Measurements from ENCODE around the gene SF3A2. TPM values are rescaled to one million over a fixed set of nuclear protein-coding genes. Genes with fewer than 3 reads are reported as not detected.

Gene SF3A2
- total RNA-seq, 5 donors from 2014 or later (not counting 1 experiment from before 2014, with no cell fraction given), result 130 to 172 (median 161) TPM

DNA sequence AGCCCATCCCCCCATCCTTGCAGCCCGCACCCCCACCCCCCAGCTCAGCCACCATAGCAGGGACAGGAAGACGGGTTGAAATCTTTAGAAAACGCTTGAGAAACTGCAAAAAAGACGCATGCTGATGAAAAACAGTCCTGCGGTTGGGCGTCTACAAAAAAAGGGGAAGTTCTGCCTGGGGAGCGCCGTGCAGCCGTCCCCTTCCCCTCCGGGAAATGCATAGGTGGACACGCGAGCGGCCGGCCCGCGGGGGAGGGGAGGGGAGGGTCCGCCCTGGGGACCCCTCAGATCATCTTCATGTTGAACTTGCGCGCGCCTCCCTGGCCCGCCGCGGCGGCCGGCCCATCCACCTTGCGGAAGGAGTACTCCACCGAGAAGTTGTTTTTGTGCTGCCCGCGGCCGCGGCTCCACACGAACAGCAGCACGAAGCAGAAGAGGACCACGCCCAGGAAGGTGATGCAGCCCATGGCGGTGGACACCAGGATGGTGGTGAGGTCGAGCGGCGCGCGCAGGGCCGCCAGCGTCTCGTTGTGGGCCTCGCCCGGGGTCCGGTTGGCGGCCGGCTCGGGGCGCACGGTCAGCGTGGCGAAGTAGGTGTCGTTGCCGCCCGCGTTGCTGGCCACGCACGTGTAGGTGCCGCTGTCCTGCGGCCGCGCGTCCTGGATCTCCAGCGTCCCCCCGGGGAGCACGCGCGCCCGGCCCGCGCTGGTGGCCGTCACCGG, 53.3 kb downstream of the SF3A2 start:
- DNase-seq (peak; percentile 34 to 78 (median 58)), ATAC-seq (replicated peaks in 1 of 4) (peak; percentile 60 to 87 (median 84))
- no peaks in the 10 kb centered on the region for H3K36me3 ChIP-seq (ENCODE audit: control insufficient read depth in 2 of 2, extremely low read depth in 1 of 2, insufficient read depth in 1 of 2, low read length in 1 of 2)
- ChIA-PET POLR2A (no interaction called here), CTCF (no interaction called here)
- under 1% methylated on average over 69 of the region's 74 CpGs for WGBS (ENCODE audit: insufficient coverage)
- peaks cover 7 to 42% of the 10 kb centered on the region in 2 experiments for H3K4me1 ChIP-seq (ENCODE audit: control insufficient read depth in 1 of 2, extremely low read depth in 1 of 2, insufficient read depth in 2 of 2, low read length in 2 of 2)
- no peaks in the 10 kb centered on the region for H3K27me3 Mint-ChIP-seq
- peaks cover 8% of the 10 kb centered on the region for H3K36me3 Mint-ChIP-seq
- no peaks in the 10 kb centered on the region for H3K9me3 ChIP-seq
- peaks cover 0 to 6% of the 10 kb centered on the region in 2 experiments for H3K27me3 ChIP-seq (replicated peaks in 1 of 2; ENCODE audit: control insufficient read depth in 2 of 2, extremely low read depth in 1 of 2, insufficient read depth in 2 of 2, low read length in 1 of 2)
- no peaks in the 10 kb centered on the region for H3K9me3 Mint-ChIP-seq
- H3K4me1 Mint-ChIP-seq, result peaks cover 26 to 37% (median 30%) of the 10 kb centered on the region in 3 donors
- H3K4me3 Mint-ChIP-seq, result peak overlapping the region; percentile 87 to 93 (median 87)
- H3K27ac Mint-ChIP-seq, result peak overlapping the region; percentile 91 to 95
- peak overlapping the region; percentile 71 to 77 for H3K4me3 ChIP-seq (ENCODE audit: control insufficient read depth in 1 of 2, extremely low read depth in 1 of 2, low read length in 1 of 2)
- peak overlapping the region; percentile 45 for H3K27ac ChIP-seq (ENCODE audit: low read length)

DNA sequence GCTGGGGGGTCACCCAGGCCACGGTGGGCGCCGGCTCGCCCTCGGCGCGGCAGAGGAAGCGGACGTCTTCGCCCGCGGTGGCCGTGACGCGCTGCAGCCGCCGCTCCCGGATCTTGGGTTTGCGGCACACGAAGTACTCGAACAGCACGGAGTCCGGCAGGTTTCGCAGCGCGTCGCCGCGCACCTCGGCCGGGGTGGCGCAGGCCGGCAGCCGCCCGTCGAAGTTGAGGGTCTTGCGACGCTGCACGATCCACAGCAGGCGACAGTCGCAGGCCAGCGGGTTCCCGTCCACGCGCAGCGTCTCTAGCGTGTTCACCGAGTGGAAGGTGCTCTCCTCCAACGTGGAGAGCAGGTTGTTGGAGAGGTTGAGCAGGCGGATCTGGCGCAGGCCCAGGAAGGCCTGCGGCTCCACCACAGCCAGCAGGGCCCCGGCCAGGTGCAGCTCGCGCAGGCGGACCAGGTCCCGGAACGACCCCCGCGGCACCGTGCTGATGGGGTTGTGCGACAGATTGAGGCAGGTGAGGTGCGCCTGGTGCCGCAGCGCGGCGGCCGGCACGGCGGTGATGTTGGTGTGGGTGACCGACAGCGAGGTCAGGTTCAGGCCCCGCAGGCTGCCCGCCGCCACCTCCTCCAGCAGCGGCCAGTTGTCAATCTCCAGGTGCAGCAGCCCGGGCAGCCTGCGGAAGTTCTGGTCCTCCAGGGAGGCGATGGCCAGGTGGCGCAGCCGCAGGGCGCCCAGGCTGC, 54.0 kb downstream of the SF3A2 start:
- H3K36me3 ChIP-seq (ENCODE audit: control insufficient read depth in 2 of 2, extremely low read depth in 1 of 2, insufficient read depth in 1 of 2, low read length in 1 of 2), result no peaks in the 10 kb centered on the region
- WGBS (ENCODE audit: insufficient coverage), result 5% methylated on average over 81 of the region's 82 CpGs
- POLR2A ChIA-PET, result no interaction called here
- H3K4me1 ChIP-seq (ENCODE audit: control insufficient read depth in 1 of 2, extremely low read depth in 1 of 2, insufficient read depth in 2 of 2, low read length in 2 of 2), result peaks cover 7 to 42% of the 10 kb centered on the region in 2 experiments
- CTCF ChIA-PET, result no interaction called here
- peak overlapping the region; percentile 71 to 77 for H3K4me3 ChIP-seq (ENCODE audit: control insufficient read depth in 1 of 2, extremely low read depth in 1 of 2, low read length in 1 of 2)
- H3K9me3 ChIP-seq, result no peaks in the 10 kb centered on the region
- ATAC-seq (replicated peaks in 1 of 4), result peak; percentile 19 to 47 (median 33)
- Mint-ChIP-seq H3K9me3 (no peaks in the 10 kb centered on the region), H3K36me3 (peaks cover 8% of the 10 kb centered on the region), H3K4me3 (peak overlapping the region; percentile 80 to 87 (median 85)), H3K27ac (peak overlapping the region; percentile 55 to 81), H3K27me3 (no peaks in the 10 kb centered on the region), H3K4me1 (peaks cover 29 to 39% (median 30%) of the 10 kb centered on the region in 3 donors)
- H3K27me3 ChIP-seq (replicated peaks in 1 of 2; ENCODE audit: control insufficient read depth in 2 of 2, extremely low read depth in 1 of 2, insufficient read depth in 2 of 2, low read length in 1 of 2), result peaks cover 0 to 6% of the 10 kb centered on the region in 2 experiments
- peak in 6 of 35 experiments; percentile 22 to 51 (median 41) for DNase-seq
- H3K27ac ChIP-seq (ENCODE audit: low read length), result no peak overlapping the region

DNA sequence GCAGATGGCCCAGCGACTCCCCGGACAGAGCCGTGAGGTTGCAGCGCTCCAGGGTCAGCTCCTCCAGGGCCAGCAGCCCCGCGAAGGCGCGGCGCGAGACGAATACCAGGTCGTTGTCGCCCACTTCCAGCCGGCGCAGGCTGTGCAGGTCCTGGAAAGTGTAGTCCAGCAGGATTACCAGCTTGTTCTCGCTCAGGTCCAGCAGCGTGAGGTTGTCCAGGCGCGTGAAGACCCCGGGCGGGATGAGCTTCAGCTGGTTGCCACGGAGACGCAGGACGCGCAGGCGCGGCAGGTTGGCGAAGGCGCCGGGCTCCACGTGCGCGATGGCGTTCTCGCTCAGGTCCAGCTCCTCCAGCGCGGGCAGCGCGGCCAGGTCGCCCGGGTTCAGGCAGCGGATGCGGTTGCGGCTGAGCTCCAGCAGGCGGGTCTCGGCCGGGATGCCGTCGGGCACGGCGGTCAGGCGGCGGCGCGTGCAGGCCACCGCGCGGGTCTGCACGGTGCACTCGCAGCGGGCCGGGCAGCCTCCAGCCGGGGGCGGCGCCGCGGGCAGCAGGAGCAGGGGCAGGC, 54.6 kb downstream of the SF3A2 start:
- WGBS (ENCODE audit: insufficient coverage), result 69% methylated on average over 67 of the region's 67 CpGs
- ChIA-PET POLR2A (no interaction called here), CTCF (no interaction called here)
- Mint-ChIP-seq H3K27ac (no peak overlapping the region), H3K4me3 (peak overlapping the region; percentile 80 to 87 (median 85)), H3K27me3 (no peaks in the 10 kb centered on the region), H3K4me1 (peaks cover 29 to 39% (median 30%) of the 10 kb centered on the region in 3 donors), H3K36me3 (peaks cover 8% of the 10 kb centered on the region), H3K9me3 (no peaks in the 10 kb centered on the region)
- Histone ChIP-seq H3K36me3 (ENCODE audit: control insufficient read depth in 2 of 2, extremely low read depth in 1 of 2, insufficient read depth in 1 of 2, low read length in 1 of 2) (no peaks in the 10 kb centered on the region), H3K4me3 (ENCODE audit: control insufficient read depth in 1 of 2, extremely low read depth in 1 of 2, low read length in 1 of 2) (peak overlapping the region; percentile 71 to 77), H3K27ac (ENCODE audit: low read length) (no peak overlapping the region), H3K9me3 (no peaks in the 10 kb centered on the region), H3K4me1 (ENCODE audit: control insufficient read depth in 1 of 2, extremely low read depth in 1 of 2, insufficient read depth in 2 of 2, low read length in 2 of 2) (peaks cover 7 to 42% of the 10 kb centered on the region in 2 experiments), H3K27me3 (replicated peaks in 1 of 2; ENCODE audit: control insufficient read depth in 2 of 2, extremely low read depth in 1 of 2, insufficient read depth in 2 of 2, low read length in 1 of 2) (peaks cover 0 to 6% of the 10 kb centered on the region in 2 experiments)
- DNase-seq (no peak), ATAC-seq (replicated peaks in 1 of 4) (no peak)

DNA sequence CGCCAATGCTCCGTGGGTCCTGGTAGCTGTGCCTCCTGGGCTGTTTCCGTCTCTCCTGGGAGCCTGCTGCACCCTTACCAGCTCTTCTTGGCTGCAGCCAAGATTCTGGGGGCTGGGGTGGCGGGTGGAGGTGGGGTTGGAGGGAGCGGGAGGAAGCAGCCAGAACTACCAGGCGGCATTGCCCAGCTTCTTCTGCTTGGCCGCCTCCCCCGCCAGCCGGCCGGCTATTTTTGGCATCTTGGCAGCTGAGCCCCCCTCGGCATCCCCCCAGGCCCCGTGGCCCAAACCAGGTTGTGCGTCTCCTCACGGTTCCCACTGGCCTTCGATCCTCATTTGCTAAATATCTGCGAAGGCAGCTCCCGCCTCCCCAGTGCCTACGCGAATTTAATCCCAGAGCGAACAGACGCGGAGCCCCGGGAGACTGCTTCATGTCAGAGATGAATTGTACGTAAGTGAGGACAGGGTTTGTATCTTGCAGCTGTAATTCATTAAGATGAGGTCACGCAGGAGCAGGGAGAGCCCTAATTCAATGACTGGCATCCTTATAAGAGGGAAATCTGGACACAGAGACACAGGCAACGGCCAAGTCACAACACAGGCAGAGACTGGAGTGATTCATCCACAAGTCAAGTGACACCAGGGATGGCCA, 58.2 kb downstream of the SF3A2 start:
- Histone ChIP-seq H3K27ac (ENCODE audit: low read length) (no peak overlapping the region), H3K27me3 (replicated peaks in 1 of 2; ENCODE audit: control insufficient read depth in 2 of 2, extremely low read depth in 1 of 2, insufficient read depth in 2 of 2, low read length in 1 of 2) (peaks cover 0 to 3% of the 10 kb centered on the region in 2 experiments), H3K36me3 (ENCODE audit: control insufficient read depth in 2 of 2, extremely low read depth in 1 of 2, insufficient read depth in 1 of 2, low read length in 1 of 2) (no peaks in the 10 kb centered on the region), H3K4me1 (ENCODE audit: control insufficient read depth in 1 of 2, extremely low read depth in 1 of 2, insufficient read depth in 2 of 2, low read length in 2 of 2) (peaks cover 3 to 24% of the 10 kb centered on the region in 2 experiments), H3K4me3 (ENCODE audit: control insufficient read depth in 1 of 2, extremely low read depth in 1 of 2, low read length in 1 of 2) (no peak overlapping the region), H3K9me3 (no peaks in the 10 kb centered on the region)
- Mint-ChIP-seq H3K27me3 (no peaks in the 10 kb centered on the region), H3K9me3 (no peaks in the 10 kb centered on the region), H3K4me1 (peaks cover 12 to 21% (median 13%) of the 10 kb centered on the region in 3 donors), H3K4me3 (no peak overlapping the region), H3K27ac (peak overlapping the region in 1 of 2 donors; percentile 72), H3K36me3 (peaks cover 8% of the 10 kb centered on the region)
- WGBS (ENCODE audit: insufficient coverage), result 85% methylated on average over 18 of the region's 26 CpGs
- ChIA-PET POLR2A (no interaction called here), CTCF (no interaction called here)
- no peak for DNase-seq
- no peak for ATAC-seq (replicated peaks in 1 of 4)

DNA sequence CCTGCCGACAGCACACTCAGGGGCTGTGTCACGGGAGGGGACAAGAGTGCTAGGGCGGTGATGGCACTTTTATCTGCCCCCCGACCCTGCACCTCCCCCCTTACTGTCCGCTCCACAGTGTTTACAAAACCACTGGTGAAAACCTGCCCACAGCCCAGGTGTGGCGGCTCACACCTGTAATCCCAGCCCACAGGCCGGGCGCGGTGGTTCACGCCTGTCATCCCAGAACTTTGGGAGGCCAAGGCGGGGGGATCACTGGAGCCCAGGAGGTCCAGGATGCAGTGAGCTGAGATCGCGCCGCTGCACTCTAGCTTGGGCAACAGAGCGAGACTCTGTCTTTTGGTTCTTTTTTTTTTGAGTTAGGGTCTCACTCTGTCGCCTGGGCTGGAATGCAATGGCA, 59.5 kb downstream of the SF3A2 start:
- WGBS (ENCODE audit: insufficient coverage), result 81% methylated on average over 13 of the region's 16 CpGs
- Mint-ChIP-seq H3K27me3 (no peaks in the 10 kb centered on the region), H3K4me3 (no peak overlapping the region), H3K9me3 (no peaks in the 10 kb centered on the region), H3K4me1 (peaks cover 12 to 16% (median 13%) of the 10 kb centered on the region in 3 donors), H3K27ac (no peak overlapping the region), H3K36me3 (peaks cover 8% of the 10 kb centered on the region)
- no peaks in the 10 kb centered on the region for H3K36me3 ChIP-seq (ENCODE audit: control insufficient read depth in 2 of 2, extremely low read depth in 1 of 2, insufficient read depth in 1 of 2, low read length in 1 of 2)
- no peak overlapping the region for H3K4me3 ChIP-seq (ENCODE audit: control insufficient read depth in 1 of 2, extremely low read depth in 1 of 2, low read length in 1 of 2)
- H3K4me1 ChIP-seq (ENCODE audit: control insufficient read depth in 1 of 2, extremely low read depth in 1 of 2, insufficient read depth in 2 of 2, low read length in 2 of 2), result peaks cover 1 to 15% of the 10 kb centered on the region in 2 experiments
- ATAC-seq (replicated peaks in 1 of 4) (no peak), DNase-seq (no peak)
- no peaks in the 10 kb centered on the region for H3K9me3 ChIP-seq
- peaks cover 0 to 7% of the 10 kb centered on the region in 2 experiments for H3K27me3 ChIP-seq (replicated peaks in 1 of 2; ENCODE audit: control insufficient read depth in 2 of 2, extremely low read depth in 1 of 2, insufficient read depth in 2 of 2, low read length in 1 of 2)
- POLR2A ChIA-PET, result interaction anchor here in 1 of 2 donors (0.6 to 0.7 kb wide), 2 partner anchors 11 to 38 kb away, joined by 3 to 4 read pairs; no protein-coding TSS in a partner anchor
- CTCF ChIA-PET, result no interaction called here
- no peak overlapping the region for H3K27ac ChIP-seq (ENCODE audit: low read length)

Measured in T-cell (primary cell).